HepG2 (cell line): Measurements from ENCODE around the gene BORCS5.

Experiments
- DMTF1 ChIP-seq: sonication (generic); formaldehyde crosslinking; IDR thresholded peaks from 2 replicates; pipeline ENCODE4 v1.4.0; 2020; ENCODE audit warnings: mild to moderate bottlenecking, missing genetic modification reagents
- ZFP90 ChIP-seq: sonication (generic); formaldehyde crosslinking; IDR thresholded peaks from 2 replicates; pipeline ENCODE4 v1.8.0; 2022; ENCODE audit warnings: missing genetic modification reagents, mild to moderate bottlenecking, inconsistent platforms, borderline replicate concordance
- TF ChIP-seq, protein P1 (sequence below): sonication (generic); formaldehyde crosslinking; IDR thresholded peaks from 2 replicates; pipeline ENCODE4 v1.5.0; 2020; ENCODE audit warnings: mild to moderate bottlenecking, missing genetic modification reagents, moderate library complexity

GRCh38 chr12:12487490-12487889 is 130.6 kb downstream of the BORCS5 start:
- TF ChIP-seq DMTF1 (no peak), ZFP90 (CRISPR knock-in tag) (no peak)
- TF ChIP-seq, protein P1, sequence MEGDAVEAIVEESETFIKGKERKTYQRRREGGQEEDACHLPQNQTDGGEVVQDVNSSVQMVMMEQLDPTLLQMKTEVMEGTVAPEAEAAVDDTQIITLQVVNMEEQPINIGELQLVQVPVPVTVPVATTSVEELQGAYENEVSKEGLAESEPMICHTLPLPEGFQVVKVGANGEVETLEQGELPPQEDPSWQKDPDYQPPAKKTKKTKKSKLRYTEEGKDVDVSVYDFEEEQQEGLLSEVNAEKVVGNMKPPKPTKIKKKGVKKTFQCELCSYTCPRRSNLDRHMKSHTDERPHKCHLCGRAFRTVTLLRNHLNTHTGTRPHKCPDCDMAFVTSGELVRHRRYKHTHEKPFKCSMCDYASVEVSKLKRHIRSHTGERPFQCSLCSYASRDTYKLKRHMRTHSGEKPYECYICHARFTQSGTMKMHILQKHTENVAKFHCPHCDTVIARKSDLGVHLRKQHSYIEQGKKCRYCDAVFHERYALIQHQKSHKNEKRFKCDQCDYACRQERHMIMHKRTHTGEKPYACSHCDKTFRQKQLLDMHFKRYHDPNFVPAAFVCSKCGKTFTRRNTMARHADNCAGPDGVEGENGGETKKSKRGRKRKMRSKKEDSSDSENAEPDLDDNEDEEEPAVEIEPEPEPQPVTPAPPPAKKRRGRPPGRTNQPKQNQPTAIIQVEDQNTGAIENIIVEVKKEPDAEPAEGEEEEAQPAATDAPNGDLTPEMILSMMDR: no peak
